Stimulated activated CD8-positive, alpha-beta memory T cell treated with anti-CD3 and anti-CD28 coated beads, Interleukin-7, amount 100 ng/mL, for 48 hours (primary cell): ENCODE measurements around the gene SLC25A39.
A peak's percentile ranks its signal among the peaks of the same experiment; 100 is the strongest.

Source experiments
- DNase-seq, 2 donors: peaks; one replicate each; pipeline ENCODE4 v3.0.0-alpha.2; 2020; ENCODE audit warnings: low read depth in 1 of 2; ENCODE audit errors: extremely low read depth in 1 of 2

SLC25A39 gene

DNA sequence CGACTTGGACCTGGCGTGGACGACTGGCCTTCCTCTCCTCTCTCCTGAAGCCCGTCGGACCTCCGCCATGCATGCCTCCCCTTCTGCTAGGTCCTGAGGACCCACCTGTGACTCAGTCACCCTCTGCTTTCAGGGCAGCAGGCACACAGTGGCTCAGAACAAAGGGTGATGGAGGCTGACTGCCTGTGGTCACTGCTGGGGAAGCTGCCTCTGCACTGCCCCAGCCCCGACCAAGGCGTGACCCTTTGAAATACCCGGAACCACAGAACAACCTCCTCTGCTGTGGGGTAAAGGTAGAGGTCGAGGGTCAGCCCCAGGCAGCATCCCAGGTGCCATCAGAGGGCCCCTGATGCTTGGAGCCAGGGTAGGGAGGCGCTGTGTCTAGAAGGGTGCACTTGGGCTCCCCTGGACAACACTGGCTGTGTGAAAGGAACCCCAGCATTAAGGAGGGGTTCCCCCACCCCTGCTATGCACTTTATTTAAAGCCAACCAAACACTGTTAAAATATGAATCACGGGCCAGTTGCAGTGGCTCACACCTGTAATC is 44.2 kb downstream of the SLC25A39 start:
- DNase-seq = no peak

DNA sequence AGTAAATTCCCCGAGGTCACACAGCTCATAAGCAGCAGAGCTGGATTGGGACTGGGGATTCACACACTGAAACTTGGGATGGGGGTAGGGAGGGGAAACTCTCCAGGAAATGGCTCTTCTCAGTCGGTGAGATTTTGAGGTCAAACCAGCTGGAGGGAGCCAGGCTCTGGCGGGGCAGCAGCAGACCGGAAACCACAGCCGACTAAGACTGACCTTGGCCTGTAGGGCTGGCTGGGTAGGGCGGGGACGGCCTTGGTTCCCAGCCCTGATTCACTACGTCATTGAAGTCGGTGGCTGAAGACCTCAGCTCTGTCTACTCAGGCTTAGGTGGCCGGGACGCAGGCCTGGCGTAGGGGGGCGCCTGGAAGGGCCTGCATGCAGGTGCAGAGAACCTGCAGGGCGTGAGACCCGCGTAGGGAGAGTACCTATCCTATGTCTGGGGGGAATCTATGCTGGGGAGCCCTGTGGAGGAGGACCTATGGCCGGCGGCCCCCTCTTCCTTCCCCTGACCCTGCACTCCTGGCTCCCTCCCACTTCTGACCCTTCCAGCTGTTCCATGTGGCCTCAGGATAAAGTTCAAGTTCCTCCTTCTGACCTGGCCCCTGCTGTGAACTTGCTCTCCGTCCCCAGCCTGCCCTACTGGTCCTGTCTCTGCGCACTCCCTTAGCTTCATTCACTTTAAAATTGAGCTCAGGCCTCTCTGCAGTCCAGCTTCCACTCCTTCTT is 44.8 kb downstream of the SLC25A39 start:
- DNase-seq = peak; percentile 5 to 18

- DNase-seq = no peak
These were observed 45.3 kb downstream of the SLC25A39 start for GRCh38 chr17:44279346-44279665.

- no peak for DNase-seq
These were observed 46.6 kb downstream of the SLC25A39 start for GRCh38 chr17:44277976-44278375.

GRCh38 chr17:44273607-44274006 is 51.0 kb downstream of the SLC25A39 start:
- DNase-seq = no peak

GRCh38 chr17:44272954-44273353 is 51.7 kb downstream of the SLC25A39 start:
- DNase-seq = no peak

DNA sequence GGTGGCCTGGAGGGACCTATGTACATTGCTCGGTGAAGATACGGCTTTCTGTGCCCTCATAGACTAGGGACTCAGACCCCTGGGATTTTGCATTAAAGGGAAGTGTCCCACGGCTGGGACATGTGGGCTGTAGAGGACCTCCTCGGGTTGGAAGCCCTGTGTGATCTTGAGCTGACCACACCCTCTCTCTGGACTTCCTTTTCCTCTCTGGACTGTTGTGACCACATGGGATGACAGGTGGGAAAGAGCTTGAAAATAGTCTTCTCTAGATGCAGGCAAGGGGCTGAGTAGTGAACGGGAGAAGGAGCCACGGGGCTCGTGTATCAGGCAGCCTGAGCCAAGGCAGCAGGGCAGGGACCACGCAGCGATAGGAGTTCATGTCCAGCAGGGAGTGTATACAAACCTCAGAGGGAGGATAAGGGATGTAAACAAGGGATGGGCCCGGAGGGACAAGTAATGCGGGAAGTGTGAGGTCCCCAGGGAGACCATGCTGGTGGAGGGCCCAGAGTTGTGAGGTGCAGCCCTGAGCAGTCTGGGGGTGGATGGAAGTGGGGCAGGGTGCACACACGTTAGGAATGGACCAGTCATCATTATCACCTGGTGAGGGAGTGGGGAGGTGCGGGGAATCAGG is 52.2 kb downstream of the SLC25A39 start:
- DNase-seq = no peak
